IPS DF 6.9 (cell line): ENCODE results near the gene MTHFR.

ENCODE experiments used
- DNase-seq: peaks from one replicate; pipeline ENCODE4 v3.0.0-alpha.2; 2013; ENCODE audit warnings: low read depth, low spot score
- H3K27ac ChIP-seq: one replicate; pipeline ENCODE4 v1.5.1; 2013; ENCODE audit warnings: low read length, control low read depth
- H3K27me3 ChIP-seq: 2 replicates; pipeline ENCODE4 v1.6.1; 2013; ENCODE audit warnings: mild to moderate bottlenecking, low read length; ENCODE audit not compliant: control insufficient read depth, insufficient read depth
- H3K36me3 ChIP-seq: 2 replicates; pipeline ENCODE4 v1.6.1; 2013; ENCODE audit warnings: low read length; ENCODE audit not compliant: control insufficient read depth, insufficient read depth
- H3K4me1 ChIP-seq: 2 replicates; pipeline ENCODE4 v1.6.1; 2013; ENCODE audit warnings: low read length; ENCODE audit not compliant: control insufficient read depth, insufficient read depth
- H3K4me3 ChIP-seq: 2 replicates; pipeline ENCODE4 v1.5.1; 2013; ENCODE audit warnings: mild to moderate bottlenecking, low read length
- H3K9me3 ChIP-seq: 2 replicates; pipeline ENCODE4 v1.6.1; 2013; ENCODE audit warnings: low read length, inconsistent platforms; ENCODE audit not compliant: control insufficient read depth, insufficient read depth
- whole genome bisulfite sequencing: extraction: QIAGEN DNeasy Blood & Tissue Kit; methylation state at CpG from one replicate; pipeline ENCODE4 v1.1.7; 2013; ENCODE audit warnings: mixed read lengths, missing lambda C conversion rate; ENCODE audit not compliant: insufficient read length, insufficient coverage; 5-methylcytosine and 5-hydroxymethylcytosine counted together

Gene MTHFR

GRCh38 chr1:11805422-11806306 is at the start of gene MTHFR, which contains the start of gene CLCN6:
TSS of gene MTHFR (minus strand) at chr1:11805964. CDS start at chr1:11803116, 2,848 bp downstream.
TSS of gene CLCN6 (plus strand) at chr1:11806191. CDS start at chr1:11806263, 72 bp downstream.
- 0 out of 2 replicates have a peak, but pooled peaks cover 5% of the 10 kb centered on the region for H3K4me1 ChIP-seq
- peaks cover 2% of the 10 kb centered on the region; the same call in 1 of the 2 replicates for H3K36me3 ChIP-seq
- peak; percentile 97 for DNase-seq
- H3K4me3 ChIP-seq, result peak within 1 kb of the TSS; percentile 82; the same call in 1 of the 2 replicates
- WGBS, result no CpG with 5 or more reads among the region's 72 CpGs
- H3K9me3 ChIP-seq, result no peaks in the 10 kb centered on the region
- H3K27ac ChIP-seq, result no peak within 1 kb of the TSS
- H3K27me3 ChIP-seq, result no peaks in the 10 kb centered on the region

GRCh38 chr1:11855430-11855829 is 49.7 kb upstream of the MTHFR start:
- Histone ChIP-seq H3K4me3 (no peak overlapping the region), H3K27me3 (peaks cover 5% of the 10 kb centered on the region; the same call in 1 of the 2 replicates), H3K27ac (no peak overlapping the region), H3K36me3 (no peaks in the 10 kb centered on the region), H3K4me1 (no peaks in the 10 kb centered on the region), H3K9me3 (no peaks in the 10 kb centered on the region)
- no peak for DNase-seq
- WGBS, result no CpG with 5 or more reads among the region's 8 CpGs

- Histone ChIP-seq H3K27me3 (peaks cover 5% of the 10 kb centered on the region; the same call in 1 of the 2 replicates), H3K4me1 (no peaks in the 10 kb centered on the region), H3K27ac (no peak overlapping the region), H3K4me3 (no peak overlapping the region), H3K9me3 (no peaks in the 10 kb centered on the region), H3K36me3 (no peaks in the 10 kb centered on the region)
- DNase-seq, result no peak
- no CpG with 5 or more reads among the region's 8 CpGs for WGBS
These were observed 48.8 kb upstream of the MTHFR start for GRCh38 chr1:11854519-11854918.

- DNase-seq, result no peak
- H3K9me3 ChIP-seq, result no peaks in the 10 kb centered on the region
- H3K27ac ChIP-seq, result no peak overlapping the region
- H3K4me1 ChIP-seq, result no peaks in the 10 kb centered on the region
- no CpG with 5 or more reads among the region's 7 CpGs for WGBS
- no peaks in the 10 kb centered on the region for H3K36me3 ChIP-seq
- H3K27me3 ChIP-seq, result no peaks in the 10 kb centered on the region
- H3K4me3 ChIP-seq, result no peak overlapping the region
These were observed 45.4 kb upstream of the MTHFR start for GRCh38 chr1:11851180-11851579.

GRCh38 chr1:11850156-11850555 is 44.4 kb upstream of the MTHFR start:
- Histone ChIP-seq H3K36me3 (peaks cover 3% of the 10 kb centered on the region; the same call in 1 of the 2 replicates), H3K9me3 (no peaks in the 10 kb centered on the region), H3K4me1 (no peaks in the 10 kb centered on the region), H3K4me3 (no peak overlapping the region), H3K27ac (no peak overlapping the region), H3K27me3 (no peaks in the 10 kb centered on the region)
- no CpG with 5 or more reads among the region's 11 CpGs for WGBS
- no peak for DNase-seq

- no peak overlapping the region for H3K4me3 ChIP-seq
These were observed 42.6 kb upstream of the MTHFR start for GRCh38 chr1:11848373-11848700.

GRCh38 chr1:11847667-11848372 is 42.1 kb upstream of the MTHFR start, which contains the start of gene NPPA:
TSS of gene NPPA (minus strand) at chr1:11847783. CDS start at chr1:11847684, 99 bp downstream.
- H3K4me3 ChIP-seq, result no peak within 1 kb of the TSS
- no peaks in the 10 kb centered on the region for H3K27me3 ChIP-seq
- H3K36me3 ChIP-seq, result peaks cover 3% of the 10 kb centered on the region; the same call in 1 of the 2 replicates
- H3K27ac ChIP-seq, result no peak within 1 kb of the TSS
- no CpG with 5 or more reads among the region's 18 CpGs for WGBS
- DNase-seq, result no peak
- H3K4me1 ChIP-seq, result no peaks in the 10 kb centered on the region
- H3K9me3 ChIP-seq, result no peaks in the 10 kb centered on the region

More at GRCh38 chr1:11848373-11848700, 42.6 kb upstream of the MTHFR start:
- H3K36me3 ChIP-seq, result peaks cover 3% of the 10 kb centered on the region; the same call in 1 of the 2 replicates
- DNase-seq, result no peak
- no peaks in the 10 kb centered on the region for H3K4me1 ChIP-seq
- H3K27me3 ChIP-seq, result no peaks in the 10 kb centered on the region
- no CpG with 5 or more reads among the region's 9 CpGs for WGBS
- no peak overlapping the region for H3K27ac ChIP-seq
- no peaks in the 10 kb centered on the region for H3K9me3 ChIP-seq

- Histone ChIP-seq H3K27ac (no peak overlapping the region), H3K9me3 (no peaks in the 10 kb centered on the region), H3K4me1 (no peaks in the 10 kb centered on the region), H3K27me3 (no peaks in the 10 kb centered on the region), H3K4me3 (no peak overlapping the region), H3K36me3 (peaks cover 22% of the 10 kb centered on the region)
- WGBS, result no CpG with 5 or more reads among the region's 5 CpGs
- no peak for DNase-seq
These were observed 40.0 kb upstream of the MTHFR start for GRCh38 chr1:11845641-11846335.

GRCh38 chr1:11842154-11843041 is 36.6 kb upstream of the MTHFR start:
- Histone ChIP-seq H3K27ac (no peak overlapping the region), H3K4me1 (no peaks in the 10 kb centered on the region), H3K9me3 (no peaks in the 10 kb centered on the region), H3K4me3 (no peak overlapping the region), H3K27me3 (no peaks in the 10 kb centered on the region), H3K36me3 (peaks cover 43% of the 10 kb centered on the region)
- DNase-seq, result no peak
- no CpG with 5 or more reads among the region's 19 CpGs for WGBS
